ENCODE results near the gene RTN4.

DNA sequence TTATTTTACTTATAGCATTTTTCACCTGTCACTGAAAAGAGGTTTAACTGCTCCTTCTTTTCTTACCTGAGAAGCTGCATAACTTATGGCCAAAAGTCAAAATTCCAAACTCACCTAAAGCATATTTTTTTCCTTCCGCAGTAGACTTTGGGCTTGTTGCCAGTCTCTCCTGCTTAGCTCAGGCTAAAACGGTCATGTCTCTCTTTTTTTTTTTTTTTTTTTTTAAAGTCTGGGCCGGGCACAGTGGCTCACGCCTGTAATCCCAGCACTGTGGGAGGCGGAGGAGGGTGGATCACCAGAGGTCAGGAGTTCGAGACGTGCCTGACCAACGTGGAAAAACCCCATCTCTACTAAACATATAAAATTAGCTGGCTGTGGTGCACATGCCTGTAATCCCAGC, 113.5 kb downstream of the RTN4 start:
- TF ChIP-seq, protein P1, sequence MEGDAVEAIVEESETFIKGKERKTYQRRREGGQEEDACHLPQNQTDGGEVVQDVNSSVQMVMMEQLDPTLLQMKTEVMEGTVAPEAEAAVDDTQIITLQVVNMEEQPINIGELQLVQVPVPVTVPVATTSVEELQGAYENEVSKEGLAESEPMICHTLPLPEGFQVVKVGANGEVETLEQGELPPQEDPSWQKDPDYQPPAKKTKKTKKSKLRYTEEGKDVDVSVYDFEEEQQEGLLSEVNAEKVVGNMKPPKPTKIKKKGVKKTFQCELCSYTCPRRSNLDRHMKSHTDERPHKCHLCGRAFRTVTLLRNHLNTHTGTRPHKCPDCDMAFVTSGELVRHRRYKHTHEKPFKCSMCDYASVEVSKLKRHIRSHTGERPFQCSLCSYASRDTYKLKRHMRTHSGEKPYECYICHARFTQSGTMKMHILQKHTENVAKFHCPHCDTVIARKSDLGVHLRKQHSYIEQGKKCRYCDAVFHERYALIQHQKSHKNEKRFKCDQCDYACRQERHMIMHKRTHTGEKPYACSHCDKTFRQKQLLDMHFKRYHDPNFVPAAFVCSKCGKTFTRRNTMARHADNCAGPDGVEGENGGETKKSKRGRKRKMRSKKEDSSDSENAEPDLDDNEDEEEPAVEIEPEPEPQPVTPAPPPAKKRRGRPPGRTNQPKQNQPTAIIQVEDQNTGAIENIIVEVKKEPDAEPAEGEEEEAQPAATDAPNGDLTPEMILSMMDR (conservative IDR thresholded peaks at IDR 0.05; ENCODE audit: low read depth, low read length): no peak
- TF ChIP-seq MAZ (IDR thresholded peaks at IDR 0.05; ENCODE audit: borderline replicate concordance, low read depth, low read length) (no peak), POLR2A (IDR thresholded peaks at IDR 0.05; ENCODE audit: low read depth, low read length) (no peak), BHLHE40 (IDR thresholded peaks at IDR 0.05; ENCODE audit: low read depth, low read length) (no peak), RCOR1 (IDR thresholded peaks at IDR 0.05; ENCODE audit: insufficient replicate concordance, low read length) (no peak), MXI1 (IDR thresholded peaks at IDR 0.05; ENCODE audit: borderline replicate concordance, low read depth, low read length) (no peak), CHD1 (IDR thresholded peaks at IDR 0.05; ENCODE audit: low read depth, low read length) (no peak), SMC3 (IDR thresholded peaks at IDR 0.05; ENCODE audit: low read depth, low read length) (no peak), MAFK (IDR thresholded peaks at IDR 0.05; ENCODE audit: low read depth, low read length) (no peak), RAD21 (IDR thresholded peaks at IDR 0.05; ENCODE audit: low read length) (no peak)
- TF ChIP-seq, protein P2, sequence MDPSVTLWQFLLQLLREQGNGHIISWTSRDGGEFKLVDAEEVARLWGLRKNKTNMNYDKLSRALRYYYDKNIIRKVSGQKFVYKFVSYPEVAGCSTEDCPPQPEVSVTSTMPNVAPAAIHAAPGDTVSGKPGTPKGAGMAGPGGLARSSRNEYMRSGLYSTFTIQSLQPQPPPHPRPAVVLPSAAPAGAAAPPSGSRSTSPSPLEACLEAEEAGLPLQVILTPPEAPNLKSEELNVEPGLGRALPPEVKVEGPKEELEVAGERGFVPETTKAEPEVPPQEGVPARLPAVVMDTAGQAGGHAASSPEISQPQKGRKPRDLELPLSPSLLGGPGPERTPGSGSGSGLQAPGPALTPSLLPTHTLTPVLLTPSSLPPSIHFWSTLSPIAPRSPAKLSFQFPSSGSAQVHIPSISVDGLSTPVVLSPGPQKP (IDR thresholded peaks at IDR 0.05; ENCODE audit: borderline replicate concordance, low read depth, low read length): no peak
